ENCODE measurements around the gene NEK6. TPM values are rescaled to one million over a fixed set of nuclear protein-coding genes. Genes with fewer than 3 reads are reported as not detected.

NEK6 gene
- polyA plus RNA-seq, 2 donors, result 1.7 to 2.3 TPM

DNA sequence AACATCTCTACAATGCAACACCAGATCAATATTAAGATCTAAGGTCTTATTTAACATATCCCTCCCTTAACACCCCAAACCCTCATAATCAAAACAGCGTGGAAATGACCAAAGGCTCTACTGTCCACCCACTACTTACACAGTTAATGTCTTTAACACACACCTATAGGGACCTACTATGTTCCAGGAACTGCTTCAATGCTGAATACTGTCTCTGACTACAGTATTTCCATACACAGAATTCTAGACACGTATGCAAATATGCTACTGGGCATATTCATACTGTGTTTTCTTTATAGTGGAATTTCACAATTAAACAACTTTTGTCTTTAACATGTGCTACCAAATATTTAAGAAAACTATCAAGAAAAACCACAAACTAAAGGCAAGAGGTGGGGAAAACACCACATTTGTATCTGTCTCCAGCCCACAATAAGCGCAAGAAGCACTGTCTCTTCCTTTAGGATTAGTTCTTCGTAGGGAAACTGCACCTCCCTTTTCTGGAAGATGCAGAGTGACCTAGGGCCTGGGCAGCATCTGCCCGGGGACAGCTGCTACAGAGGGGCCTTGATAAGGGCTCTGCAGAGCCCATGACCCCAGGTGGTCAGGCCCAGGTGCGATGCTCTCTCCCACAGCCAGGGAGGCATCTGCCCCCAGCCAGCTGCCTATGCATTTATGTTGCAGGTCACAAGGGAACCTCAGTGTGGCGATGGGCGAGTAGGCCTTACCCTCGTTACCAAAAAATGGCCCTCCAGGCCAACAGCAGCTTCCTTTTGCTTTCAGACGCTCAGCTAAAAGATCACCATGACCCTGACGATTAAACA, 102.3 kb downstream of the NEK6 start:
- Histone ChIP-seq H3K9me3 (ENCODE audit: control insufficient read depth in 2 of 2, insufficient read depth in 1 of 2, low read depth in 1 of 2, low read length in 1 of 2) (no peaks in the 10 kb centered on the region), H3K36me3 (ENCODE audit: control insufficient read depth in 2 of 2, insufficient read depth in 2 of 2, low read length in 1 of 2) (peaks cover 3 to 13% of the 10 kb centered on the region in 2 donors), H3K27ac (ENCODE audit: low read depth in 2 of 2, low read length in 1 of 2) (no peak overlapping the region), H3K27me3 (ENCODE audit: control insufficient read depth in 1 of 2, insufficient read depth in 2 of 2, low read length in 2 of 2) (no peaks in the 10 kb centered on the region), H3K4me3 (ENCODE audit: low read depth in 1 of 2, low read length in 2 of 2) (no peak overlapping the region), H3K4me1 (ENCODE audit: control insufficient read depth in 2 of 2, insufficient read depth in 2 of 2, low read length in 1 of 2) (peaks cover 0 to 5% of the 10 kb centered on the region in 2 donors)
- 87% methylated on average over 11 of the region's 11 CpGs for WGBS, 2 donors

DNA sequence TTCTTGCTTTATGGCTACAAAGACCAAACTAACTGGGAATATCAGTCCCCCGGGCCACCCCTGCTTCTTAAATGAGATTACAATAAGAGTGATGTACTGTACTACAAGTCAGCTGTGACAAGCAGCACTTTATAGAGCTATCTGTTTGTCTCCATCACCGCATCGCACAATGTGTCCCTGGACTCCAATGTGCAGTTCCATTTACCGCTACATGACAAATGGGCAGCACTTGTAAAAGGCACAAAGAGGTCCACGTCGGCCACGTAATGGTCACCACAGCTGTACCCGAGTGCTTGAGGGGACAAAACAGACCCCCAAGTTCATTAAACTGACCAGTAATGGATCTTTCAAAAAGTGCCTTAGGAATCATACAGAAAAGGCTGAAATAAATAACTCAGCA, 103.4 kb downstream of the NEK6 start:
- H3K36me3 ChIP-seq (ENCODE audit: control insufficient read depth in 2 of 2, insufficient read depth in 2 of 2, low read length in 1 of 2), result peaks cover 3 to 8% of the 10 kb centered on the region in 2 donors
- no peaks in the 10 kb centered on the region for H3K9me3 ChIP-seq (ENCODE audit: control insufficient read depth in 2 of 2, insufficient read depth in 1 of 2, low read depth in 1 of 2, low read length in 1 of 2)
- peaks cover 0 to 5% of the 10 kb centered on the region in 2 donors for H3K4me1 ChIP-seq (ENCODE audit: control insufficient read depth in 2 of 2, insufficient read depth in 2 of 2, low read length in 1 of 2)
- H3K27ac ChIP-seq (ENCODE audit: low read depth in 2 of 2, low read length in 1 of 2), result no peak overlapping the region
- WGBS, 2 donors, result 89 to 93% methylated on average over 8 of the region's 8 CpGs
- no peaks in the 10 kb centered on the region for H3K27me3 ChIP-seq (ENCODE audit: control insufficient read depth in 1 of 2, insufficient read depth in 2 of 2, low read length in 2 of 2)
- no peak overlapping the region for H3K4me3 ChIP-seq (ENCODE audit: low read depth in 1 of 2, low read length in 2 of 2)

DNA sequence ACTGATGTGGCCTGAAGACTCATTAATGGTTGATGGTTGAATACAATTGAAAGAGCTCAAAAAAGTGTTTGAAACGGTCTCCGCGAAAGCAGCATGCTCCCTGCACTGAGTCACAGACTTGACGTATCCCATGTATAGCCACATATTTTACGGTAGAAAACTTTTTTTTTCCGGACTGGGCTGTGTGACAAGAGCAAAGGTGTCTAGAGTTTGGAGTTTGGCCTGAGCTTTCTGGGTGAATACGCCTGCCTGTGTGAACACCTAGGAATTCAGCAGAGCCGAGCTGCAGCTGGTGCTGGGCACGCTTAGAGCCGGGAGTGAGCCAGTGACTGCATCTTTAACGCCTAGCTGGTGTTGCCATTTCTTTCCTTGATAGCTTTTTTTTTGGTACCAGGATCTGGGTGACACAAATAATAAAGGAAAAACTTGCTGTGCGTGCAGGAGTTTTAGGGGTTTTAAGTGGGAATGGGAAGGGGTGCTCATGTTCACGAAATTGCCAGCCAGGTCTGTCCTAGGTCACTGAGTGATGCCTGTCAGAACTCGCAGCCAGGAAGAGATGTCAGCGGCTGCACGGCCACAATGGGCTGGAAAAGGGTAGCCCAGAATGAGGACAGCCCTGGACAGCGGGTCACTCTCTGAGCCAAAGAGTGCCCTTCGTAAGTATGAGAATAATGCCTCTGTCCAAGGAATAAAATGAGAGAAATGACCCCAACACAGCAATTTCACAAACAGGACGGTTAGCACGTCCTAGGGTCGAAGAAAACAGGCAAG, 105.8 kb downstream of the NEK6 start:
- 94% methylated on average over 21 of the region's 21 CpGs for WGBS, 2 donors
- H3K27ac ChIP-seq (ENCODE audit: low read depth in 2 of 2, low read length in 1 of 2), result no peak overlapping the region
- peaks cover 3 to 10% of the 10 kb centered on the region in 2 donors for H3K36me3 ChIP-seq (ENCODE audit: control insufficient read depth in 2 of 2, insufficient read depth in 2 of 2, low read length in 1 of 2)
- H3K4me3 ChIP-seq (ENCODE audit: low read depth in 1 of 2, low read length in 2 of 2), result no peak overlapping the region
- no peaks in the 10 kb centered on the region for H3K27me3 ChIP-seq (ENCODE audit: control insufficient read depth in 1 of 2, insufficient read depth in 2 of 2, low read length in 2 of 2)
- H3K9me3 ChIP-seq (ENCODE audit: control insufficient read depth in 2 of 2, insufficient read depth in 1 of 2, low read depth in 1 of 2, low read length in 1 of 2), result no peaks in the 10 kb centered on the region
- peaks cover 3 to 4% of the 10 kb centered on the region in 2 donors for H3K4me1 ChIP-seq (ENCODE audit: control insufficient read depth in 2 of 2, insufficient read depth in 2 of 2, low read length in 1 of 2)

DNA sequence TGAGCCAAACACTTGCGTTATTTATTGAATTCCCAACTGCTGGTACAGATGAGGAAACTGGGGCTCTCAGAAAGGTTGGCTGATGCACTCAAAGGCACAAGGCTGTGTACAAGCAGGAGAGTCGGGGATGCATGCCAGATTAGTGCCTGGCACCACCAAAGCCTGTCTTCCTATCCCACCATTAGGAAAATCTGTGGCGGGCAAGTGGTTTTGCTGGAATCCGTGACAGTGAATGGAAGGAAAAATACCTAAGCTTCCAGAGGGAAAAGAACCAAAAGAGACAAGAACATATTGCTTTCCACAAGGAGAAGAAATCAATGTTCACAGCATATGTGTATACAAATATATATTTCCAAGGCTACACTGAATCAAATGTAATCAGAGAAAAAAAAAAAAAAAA, 106.4 kb downstream of the NEK6 start:
- 92 to 95% methylated on average over 4 of the region's 4 CpGs for WGBS, 2 donors
- Histone ChIP-seq H3K27me3 (ENCODE audit: control insufficient read depth in 1 of 2, insufficient read depth in 2 of 2, low read length in 2 of 2) (no peaks in the 10 kb centered on the region), H3K27ac (ENCODE audit: low read depth in 2 of 2, low read length in 1 of 2) (no peak overlapping the region), H3K36me3 (ENCODE audit: control insufficient read depth in 2 of 2, insufficient read depth in 2 of 2, low read length in 1 of 2) (peaks cover 3 to 10% of the 10 kb centered on the region in 2 donors), H3K4me3 (ENCODE audit: low read depth in 1 of 2, low read length in 2 of 2) (no peak overlapping the region), H3K9me3 (ENCODE audit: control insufficient read depth in 2 of 2, insufficient read depth in 1 of 2, low read depth in 1 of 2, low read length in 1 of 2) (no peaks in the 10 kb centered on the region), H3K4me1 (ENCODE audit: control insufficient read depth in 2 of 2, insufficient read depth in 2 of 2, low read length in 1 of 2) (peaks cover 3 to 4% of the 10 kb centered on the region in 2 donors)

DNA sequence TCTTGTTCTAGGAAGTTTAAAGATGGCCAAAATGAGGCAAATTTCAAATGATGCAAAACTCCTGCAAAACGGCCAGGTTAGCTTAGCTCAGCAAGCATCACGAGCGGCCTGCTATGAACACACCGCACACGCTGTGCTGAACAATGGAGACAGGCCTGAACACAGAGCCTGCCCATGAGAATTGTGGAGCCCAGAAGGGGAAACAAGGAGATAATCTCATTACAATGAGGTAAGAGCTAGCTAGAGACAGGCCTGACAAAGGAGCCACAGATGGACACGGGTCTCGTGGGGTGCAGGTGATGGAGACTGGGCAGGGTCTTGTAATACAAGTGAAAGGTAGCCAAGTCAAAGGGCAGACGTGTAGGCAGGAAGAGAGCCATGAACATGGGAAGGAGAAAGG, 107.3 kb downstream of the NEK6 start:
- Histone ChIP-seq H3K4me3 (ENCODE audit: low read depth in 1 of 2, low read length in 2 of 2) (no peak overlapping the region), H3K36me3 (ENCODE audit: control insufficient read depth in 2 of 2, insufficient read depth in 2 of 2, low read length in 1 of 2) (peaks cover 3 to 10% of the 10 kb centered on the region in 2 donors), H3K27me3 (ENCODE audit: control insufficient read depth in 1 of 2, insufficient read depth in 2 of 2, low read length in 2 of 2) (no peaks in the 10 kb centered on the region), H3K4me1 (ENCODE audit: control insufficient read depth in 2 of 2, insufficient read depth in 2 of 2, low read length in 1 of 2) (peaks cover 3 to 4% of the 10 kb centered on the region in 2 donors), H3K27ac (ENCODE audit: low read depth in 2 of 2, low read length in 1 of 2) (no peak overlapping the region), H3K9me3 (ENCODE audit: control insufficient read depth in 2 of 2, insufficient read depth in 1 of 2, low read depth in 1 of 2, low read length in 1 of 2) (no peaks in the 10 kb centered on the region)
- WGBS, 2 donors, result 83 to 84% methylated on average over 8 of the region's 8 CpGs

DNA sequence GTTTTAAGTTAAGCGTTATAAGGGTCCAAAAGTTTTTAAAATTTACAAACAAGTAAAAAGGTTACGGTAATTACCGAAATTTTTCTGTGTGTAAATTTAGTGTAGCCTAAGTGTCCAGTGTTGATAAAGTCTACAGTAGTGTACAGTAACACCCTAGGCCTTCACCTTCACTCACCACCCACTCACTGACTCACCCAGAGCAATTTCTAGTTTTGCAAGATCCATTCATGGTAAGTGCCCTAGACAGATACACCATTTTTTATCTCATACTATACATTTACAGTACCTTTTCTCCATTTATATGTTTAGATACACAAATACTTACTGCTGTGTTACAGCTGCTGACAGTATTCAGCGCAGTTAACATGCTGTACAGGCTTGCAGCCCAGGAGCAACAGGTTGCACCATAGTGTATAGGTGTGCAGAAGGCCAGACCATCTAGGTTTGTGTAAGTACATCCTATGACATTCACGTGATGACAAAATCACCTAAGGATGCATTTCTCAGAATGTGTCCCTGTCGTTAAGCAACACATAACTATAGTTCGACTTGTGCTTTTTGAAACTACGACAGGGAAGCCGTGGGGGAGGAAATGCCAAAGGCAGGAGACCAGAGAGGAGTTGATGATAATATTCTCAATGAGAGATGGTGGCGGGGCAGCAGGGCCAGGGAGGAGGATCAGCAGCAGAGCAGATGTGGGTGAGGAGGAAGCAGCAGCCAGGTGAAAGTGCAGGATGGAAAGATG, 108.9 kb downstream of the NEK6 start:
- Histone ChIP-seq H3K36me3 (ENCODE audit: control insufficient read depth in 2 of 2, insufficient read depth in 2 of 2, low read length in 1 of 2) (peaks cover 3 to 8% of the 10 kb centered on the region in 2 donors), H3K4me3 (ENCODE audit: low read depth in 1 of 2, low read length in 2 of 2) (no peak overlapping the region), H3K27ac (ENCODE audit: low read depth in 2 of 2, low read length in 1 of 2) (no peak overlapping the region), H3K4me1 (ENCODE audit: control insufficient read depth in 2 of 2, insufficient read depth in 2 of 2, low read length in 1 of 2) (peaks cover 3 to 4% of the 10 kb centered on the region in 2 donors), H3K27me3 (ENCODE audit: control insufficient read depth in 1 of 2, insufficient read depth in 2 of 2, low read length in 2 of 2) (no peaks in the 10 kb centered on the region), H3K9me3 (ENCODE audit: control insufficient read depth in 2 of 2, insufficient read depth in 1 of 2, low read depth in 1 of 2, low read length in 1 of 2) (no peaks in the 10 kb centered on the region)
- 89 to 91% methylated on average over 10 of the region's 10 CpGs for WGBS, 2 donors

DNA sequence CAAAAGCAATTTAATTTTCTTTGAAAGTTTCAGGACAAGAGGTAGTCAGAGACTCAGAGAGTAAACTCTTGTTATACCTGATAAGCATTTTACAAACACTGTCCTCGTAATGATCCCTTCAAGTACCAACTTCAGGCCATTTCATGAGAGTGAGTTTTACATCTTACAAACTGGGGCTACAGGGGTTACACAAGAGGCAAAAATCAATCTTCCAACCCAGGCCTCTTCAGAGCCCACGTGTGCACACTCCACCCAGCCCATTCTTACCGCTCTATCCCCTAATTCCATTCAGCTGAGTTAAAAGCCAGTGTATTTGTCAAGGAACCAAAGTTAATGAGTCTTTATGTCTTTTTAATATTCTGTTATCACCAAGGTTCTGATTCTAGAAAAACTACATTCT, 110.9 kb downstream of the NEK6 start:
- no peaks in the 10 kb centered on the region for H3K27me3 ChIP-seq (ENCODE audit: control insufficient read depth in 1 of 2, insufficient read depth in 2 of 2, low read length in 2 of 2)
- no peak overlapping the region for H3K4me3 ChIP-seq (ENCODE audit: low read depth in 1 of 2, low read length in 2 of 2)
- H3K27ac ChIP-seq (ENCODE audit: low read depth in 2 of 2, low read length in 1 of 2), result no peak overlapping the region
- no peaks in the 10 kb centered on the region for H3K9me3 ChIP-seq (ENCODE audit: control insufficient read depth in 2 of 2, insufficient read depth in 1 of 2, low read depth in 1 of 2, low read length in 1 of 2)
- peaks cover 3 to 6% of the 10 kb centered on the region in 2 donors for H3K36me3 ChIP-seq (ENCODE audit: control insufficient read depth in 2 of 2, insufficient read depth in 2 of 2, low read length in 1 of 2)
- WGBS, 2 donors, result 77 to 79% methylated on average over 3 of the region's 3 CpGs
- peaks cover 3 to 4% of the 10 kb centered on the region in 2 donors for H3K4me1 ChIP-seq (ENCODE audit: control insufficient read depth in 2 of 2, insufficient read depth in 2 of 2, low read length in 1 of 2)

DNA sequence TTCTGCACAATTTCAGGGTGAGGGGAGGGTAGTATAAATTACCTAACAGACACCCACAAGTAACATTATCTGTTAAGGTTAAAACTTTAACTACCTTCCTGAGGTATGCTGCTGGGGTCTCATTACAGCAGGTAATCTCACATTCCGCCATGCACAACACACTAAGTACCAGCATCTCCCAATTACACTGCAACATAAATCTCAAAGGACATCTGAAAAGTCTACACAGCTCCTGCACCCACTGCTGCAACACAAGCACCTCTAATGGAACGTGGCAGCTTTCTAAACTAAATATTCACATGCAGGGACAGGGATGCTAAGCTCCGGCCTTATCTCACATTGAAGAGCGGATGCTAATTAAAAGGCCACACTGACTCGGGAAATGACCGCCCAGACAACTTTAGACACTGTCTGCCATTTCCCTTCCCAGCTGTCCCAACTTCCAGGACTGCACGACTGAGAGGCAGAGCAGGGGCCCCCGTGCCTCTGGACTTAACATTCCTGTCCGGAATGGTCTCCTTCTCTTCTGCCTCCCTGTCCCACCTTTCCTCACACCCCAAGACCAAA, 111.6 kb downstream of the NEK6 start:
- Histone ChIP-seq H3K36me3 (ENCODE audit: control insufficient read depth in 2 of 2, insufficient read depth in 2 of 2, low read length in 1 of 2) (peaks cover 0 to 6% of the 10 kb centered on the region in 2 donors), H3K4me3 (ENCODE audit: low read depth in 1 of 2, low read length in 2 of 2) (no peak overlapping the region), H3K27me3 (ENCODE audit: control insufficient read depth in 1 of 2, insufficient read depth in 2 of 2, low read length in 2 of 2) (no peaks in the 10 kb centered on the region), H3K27ac (ENCODE audit: low read depth in 2 of 2, low read length in 1 of 2) (no peak overlapping the region), H3K4me1 (ENCODE audit: control insufficient read depth in 2 of 2, insufficient read depth in 2 of 2, low read length in 1 of 2) (peaks cover 3 to 4% of the 10 kb centered on the region in 2 donors), H3K9me3 (ENCODE audit: control insufficient read depth in 2 of 2, insufficient read depth in 1 of 2, low read depth in 1 of 2, low read length in 1 of 2) (no peaks in the 10 kb centered on the region)
- WGBS, 2 donors, result 88 to 92% methylated on average over 9 of the region's 9 CpGs

Data from esophagus (tissue), 2 donors.